NB4 (cell line): ENCODE results near the gene QRICH2.

Experiments
- MYC ChIP-seq: IDR thresholded peaks from 2 replicates; pipeline ENCODE4 v1.6.1; 2011; ENCODE audit warnings: low read depth, low read length
- POLR2A ChIP-seq: IDR thresholded peaks from 2 replicates; pipeline ENCODE4 v1.6.1; 2011; ENCODE audit warnings: mild to moderate bottlenecking; ENCODE audit not compliant: insufficient read length; ENCODE audit errors: extremely low read depth
- TF ChIP-seq, protein P1 (sequence below): IDR thresholded peaks from one replicate; pipeline ENCODE4 v1.5.1; 2012; ENCODE audit warnings: low read depth, low read length
- TF ChIP-seq, protein P2 (sequence below): IDR thresholded peaks from 2 replicates; pipeline ENCODE4 v1.6.1; 2011; ENCODE audit warnings: low read depth, low read length

DNA sequence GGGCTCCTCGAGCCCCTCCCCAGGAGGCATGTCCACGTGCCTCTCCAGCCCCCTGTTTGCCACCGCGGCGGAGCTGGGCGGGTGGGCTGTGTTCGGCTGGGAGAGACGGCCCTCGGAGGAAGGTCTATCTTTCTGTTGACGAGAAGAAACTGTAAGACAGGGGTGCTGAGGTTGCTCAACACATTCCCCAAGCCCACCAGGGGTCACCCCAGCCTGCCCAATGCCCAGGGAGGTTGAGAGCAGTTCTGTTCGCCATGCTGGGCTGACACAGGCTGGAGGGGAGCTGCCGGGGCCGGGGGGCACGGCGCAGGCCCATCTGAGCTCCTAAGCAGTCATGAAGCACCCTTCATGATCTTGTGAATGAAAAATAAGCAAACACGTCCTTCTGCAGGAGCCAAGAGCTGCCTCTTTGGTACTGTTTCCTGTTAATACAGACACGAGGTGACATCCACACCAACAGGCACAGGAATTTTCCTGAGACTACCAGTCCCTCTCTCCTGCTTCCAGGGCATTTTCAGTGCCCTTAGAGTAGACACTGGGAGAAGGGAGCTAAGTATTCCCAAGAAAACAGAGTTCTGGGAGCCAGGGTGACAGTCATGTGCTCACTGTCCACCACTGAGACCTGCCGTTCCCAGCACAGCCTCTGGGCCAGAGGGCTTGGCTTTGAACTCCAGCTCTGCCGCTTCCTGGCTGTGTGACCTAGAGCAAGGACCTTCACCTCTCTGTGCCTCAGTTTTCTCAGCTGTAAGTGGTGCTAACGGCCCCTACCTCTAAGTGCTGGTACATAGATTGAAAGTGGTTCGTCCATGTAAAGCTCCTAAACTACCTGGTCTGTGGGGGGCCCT is 33.7 kb downstream of the QRICH2 start:
- TF ChIP-seq, protein P1, sequence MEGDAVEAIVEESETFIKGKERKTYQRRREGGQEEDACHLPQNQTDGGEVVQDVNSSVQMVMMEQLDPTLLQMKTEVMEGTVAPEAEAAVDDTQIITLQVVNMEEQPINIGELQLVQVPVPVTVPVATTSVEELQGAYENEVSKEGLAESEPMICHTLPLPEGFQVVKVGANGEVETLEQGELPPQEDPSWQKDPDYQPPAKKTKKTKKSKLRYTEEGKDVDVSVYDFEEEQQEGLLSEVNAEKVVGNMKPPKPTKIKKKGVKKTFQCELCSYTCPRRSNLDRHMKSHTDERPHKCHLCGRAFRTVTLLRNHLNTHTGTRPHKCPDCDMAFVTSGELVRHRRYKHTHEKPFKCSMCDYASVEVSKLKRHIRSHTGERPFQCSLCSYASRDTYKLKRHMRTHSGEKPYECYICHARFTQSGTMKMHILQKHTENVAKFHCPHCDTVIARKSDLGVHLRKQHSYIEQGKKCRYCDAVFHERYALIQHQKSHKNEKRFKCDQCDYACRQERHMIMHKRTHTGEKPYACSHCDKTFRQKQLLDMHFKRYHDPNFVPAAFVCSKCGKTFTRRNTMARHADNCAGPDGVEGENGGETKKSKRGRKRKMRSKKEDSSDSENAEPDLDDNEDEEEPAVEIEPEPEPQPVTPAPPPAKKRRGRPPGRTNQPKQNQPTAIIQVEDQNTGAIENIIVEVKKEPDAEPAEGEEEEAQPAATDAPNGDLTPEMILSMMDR: no peak
- TF ChIP-seq POLR2A: no peak
- TF ChIP-seq MYC: no peak
- TF ChIP-seq, protein P2, sequence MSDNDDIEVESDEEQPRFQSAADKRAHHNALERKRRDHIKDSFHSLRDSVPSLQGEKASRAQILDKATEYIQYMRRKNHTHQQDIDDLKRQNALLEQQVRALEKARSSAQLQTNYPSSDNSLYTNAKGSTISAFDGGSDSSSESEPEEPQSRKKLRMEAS: no peak
